PC-3 (cell line): Measurements from ENCODE around the gene ACTL8. TPM values are rescaled to one million over a fixed set of nuclear protein-coding genes. Genes with fewer than 3 reads are reported as not detected.
A peak's percentile ranks its signal among the peaks of the same experiment; 100 is the strongest.

Source experiments
- ATAC-seq: fragments of 200-7000 bp; cut with Tn5 transposase; 2 replicates; pipeline ENCODE4 v1.9.1; 2020; ENCODE audit warnings: mild to moderate bottlenecking, moderate library complexity
- BruUV-seq: library from RNA; stranded (reverse); fragments of 400-500 nt; replicated peaks from 2 replicates; lab custom pipeline; 2021; lab: Mats Ljungman, UMichigan
- CTCF ChIA-PET: fragments of 300-600 bp; sonication (Branson Sonifier 250); formaldehyde crosslinking; loops from one replicate; lab custom pipeline; 2022; ENCODE audit warnings: antibody characterized with exemption; lab: Charles Lee
- POLR2A ChIA-PET: fragments of 300-600 bp; sonication (Branson Sonifier 250); formaldehyde crosslinking; loops from one replicate; lab custom pipeline; 2022; ENCODE audit warnings: antibody characterized with exemption; ENCODE audit not compliant: unreplicated experiment; lab: Charles Lee
- DNase-seq: peaks from one replicate; pipeline ENCODE4 v3.0.0-alpha.2; 2015
- H2AFZ ChIP-seq: fragments of 300-600 bp; sonication (generic); 2 replicates; pipeline ENCODE4 v1.6.0; 2016; ENCODE audit warnings: antibody characterized with exemption, low read length
- H3F3A ChIP-seq: fragments of 300-600 bp; sonication (generic); one replicate; pipeline ENCODE4 v1.6.0; 2017; ENCODE audit warnings: antibody characterized with exemption, low read length, control low read depth, mild to moderate bottlenecking; ENCODE audit not compliant: unreplicated experiment
- H3K27ac ChIP-seq: fragments of 300-600 bp; sonication (generic); 2 replicates; pipeline ENCODE4 v1.5.1; 2016; ENCODE audit warnings: mild to moderate bottlenecking, low read length
- H3K27me3 ChIP-seq: fragments of 300-600 bp; sonication (generic); 2 replicates; pipeline ENCODE4 v1.6.1; 2016; ENCODE audit warnings: low read length, mixed read lengths
- H3K36me3 ChIP-seq: fragments of 300-600 bp; sonication (generic); 2 replicates; pipeline ENCODE4 v1.6.1; 2016; ENCODE audit warnings: low read depth, mixed run types, low read length, mixed read lengths
- H3K4me1 ChIP-seq: fragments of 300-600 bp; sonication (generic); 2 replicates; pipeline ENCODE4 v1.5.1; 2016; ENCODE audit warnings: low read length; ENCODE audit not compliant: insufficient read depth
- H3K4me2 ChIP-seq: fragments of 300-600 bp; sonication (generic); 2 replicates; pipeline ENCODE4 v1.6.0; 2016; ENCODE audit warnings: low read length
- H3K4me3 ChIP-seq: fragments of 300-600 bp; sonication (generic); 2 replicates; pipeline ENCODE4 v1.5.1; 2016; ENCODE audit warnings: mild to moderate bottlenecking, low read length, mixed read lengths
- H3K79me2 ChIP-seq: fragments of 300-600 bp; sonication (generic); 2 replicates; pipeline ENCODE4 v1.6.1; 2017; ENCODE audit warnings: low read length, mixed read lengths
- H3K9ac ChIP-seq: fragments of 300-600 bp; sonication (generic); 2 replicates; pipeline ENCODE4 v1.6.0; 2016; ENCODE audit warnings: mild to moderate bottlenecking, low read length
- H3K9me2 ChIP-seq: fragments of 300-600 bp; sonication (generic); replicated peaks from 2 replicates; pipeline ENCODE4 v1.6.1; 2016; ENCODE audit warnings: mixed run types, low read length, mixed read lengths
- H3K9me3 ChIP-seq: fragments of 300-600 bp; sonication (generic); 2 replicates; pipeline ENCODE4 v1.6.1; 2016; ENCODE audit warnings: low read length, mixed read lengths
- H4K20me1 ChIP-seq: fragments of 300-600 bp; sonication (generic); 2 replicates; pipeline ENCODE4 v1.6.1; 2016; ENCODE audit warnings: low read length, mixed read lengths
- CTCF ChIP-seq: fragments of 300-600 bp; sonication (generic); conservative IDR thresholded peaks from 2 replicates; pipeline ENCODE4 v1.5.1; 2017; ENCODE audit warnings: antibody characterized with exemption, low read depth, mild to moderate bottlenecking, low read length
- EZH2 ChIP-seq: fragments of 300-600 bp; sonication (generic); IDR thresholded peaks from one replicate; pipeline ENCODE4 v1.6.1; 2017; ENCODE audit warnings: antibody characterized with exemption, mild to moderate bottlenecking, low read length; ENCODE audit not compliant: unreplicated experiment
- EZH2phosphoT487 ChIP-seq: fragments of 300-600 bp; sonication (generic); IDR thresholded peaks from 2 replicates; pipeline ENCODE4 v1.6.1; 2018; ENCODE audit warnings: mild to moderate bottlenecking, antibody characterized with exemption, low read length, borderline replicate concordance
- intact Hi-C: fragments of 100-400 bp; cut with micrococcal nuclease; formaldehyde crosslinking; loops from 2 replicates; pipeline ENCODE4 v1.9.0; 2023
- total RNA-seq: library from RNA; depleted of rRNA; stranded (reverse); fragments of >200 nt; gene quantifications from 2 replicates; pipeline ENCODE4 v1.2.3, GENCODE V29; 2014

ACTL8 gene
- total RNA-seq, 1 experiment from 2014 or later, result not detected

- CTCF ChIA-PET, result no interaction called here
- Histone ChIP-seq H3K27ac (no peak overlapping the region), H2AFZ (no peak overlapping the region), H3K4me2 (0 out of 2 replicates have a peak overlapping the region, but pooled peaks have one; percentile 29), H3K9ac (no peak overlapping the region), H3K4me1 (peaks cover 33% of the 10 kb centered on the region), H3K9me2 (no peaks in the 10 kb centered on the region), H3K4me3 (no peak overlapping the region), H3K36me3 (no peaks in the 10 kb centered on the region), H3K79me2 (no peaks in the 10 kb centered on the region), H4K20me1 (no peaks in the 10 kb centered on the region), H3K27me3 (no peaks in the 10 kb centered on the region), H3K9me3 (no peaks in the 10 kb centered on the region), H3F3A (no peaks in the 10 kb centered on the region)
- BruUV-seq, result no TSS peak
- TF ChIP-seq EZH2phosphoT487 (no peak), EZH2 (no peak), CTCF (no peak)
- ATAC-seq (no peak), DNase-seq (peak; percentile 34)
- POLR2A ChIA-PET, result no interaction called here
- intact Hi-C loops, result no loop called here
These were observed 118.0 kb downstream of the ACTL8 start for GRCh38 chr1:17873007-17873675.

GRCh38 chr1:17874231-17874630, 119.1 kb downstream of the ACTL8 start:
- TF ChIP-seq CTCF, result no peak
- TF ChIP-seq EZH2phosphoT487, result no peak
- TF ChIP-seq EZH2, result no peak
- H3K36me3 ChIP-seq, result no peaks in the 10 kb centered on the region
- ATAC-seq (peak; percentile 81), DNase-seq (peak; percentile 91)
- H3K4me1 ChIP-seq, result peaks cover 33% of the 10 kb centered on the region
- BruUV-seq, result no TSS peak
- H3K9me3 ChIP-seq, result no peaks in the 10 kb centered on the region
- peak overlapping the region; percentile 29; the same call in 1 of the 2 replicates for H3K4me2 ChIP-seq
- no peak overlapping the region for H2AFZ ChIP-seq
- intact Hi-C loops, result no loop called here
- ChIA-PET POLR2A (interaction anchor here (0.6 kb wide), 1 partner anchor 24 kb away, joined by 3 read pairs; no protein-coding TSS in a partner anchor), CTCF (no interaction called here)
- H3K27me3 ChIP-seq, result no peaks in the 10 kb centered on the region
- H3F3A ChIP-seq, result no peaks in the 10 kb centered on the region
- H3K27ac ChIP-seq, result no peak overlapping the region
- H3K4me3 ChIP-seq, result no peak overlapping the region
- H4K20me1 ChIP-seq, result no peaks in the 10 kb centered on the region
- H3K9me2 ChIP-seq, result no peaks in the 10 kb centered on the region
- H3K79me2 ChIP-seq, result no peaks in the 10 kb centered on the region
- no peak overlapping the region for H3K9ac ChIP-seq

DNA sequence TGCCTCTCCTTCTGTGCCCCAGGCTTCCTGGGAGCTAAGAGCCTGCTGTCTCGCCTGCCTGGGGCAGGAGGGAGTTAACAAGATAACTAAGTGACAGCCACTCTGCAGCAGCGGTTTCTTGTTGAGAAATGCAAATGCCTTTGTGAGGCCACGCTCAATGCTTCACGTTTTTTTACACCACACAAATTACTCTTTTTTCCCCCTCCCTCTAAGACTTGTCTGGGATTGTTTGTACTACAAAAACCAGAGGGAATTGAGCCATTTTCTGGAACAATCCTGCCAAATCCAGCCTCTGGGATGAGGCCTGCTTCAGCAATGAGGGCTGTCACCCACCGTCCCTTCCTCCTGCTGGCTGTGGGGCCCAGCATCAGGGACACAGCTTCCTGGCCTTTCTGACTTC, 119.6 kb downstream of the ACTL8 start:
- no peaks in the 10 kb centered on the region for H3K27me3 ChIP-seq
- 0 out of 2 replicates have a peak overlapping the region, but pooled peaks have one; percentile 16 for H3K27ac ChIP-seq
- peaks cover 33% of the 10 kb centered on the region for H3K4me1 ChIP-seq
- no peak for TF ChIP-seq CTCF
- no peak for TF ChIP-seq EZH2
- no peak for TF ChIP-seq EZH2phosphoT487
- ChIA-PET CTCF (no interaction called here), POLR2A (interaction anchor here (0.6 kb wide), 1 partner anchor 24 kb away, joined by 3 read pairs; no protein-coding TSS in a partner anchor)
- H3K4me2 ChIP-seq, result peak overlapping the region; percentile 29; the same call in 1 of the 2 replicates
- H3K9me2 ChIP-seq, result no peaks in the 10 kb centered on the region
- no peak overlapping the region for H3K9ac ChIP-seq
- H3K36me3 ChIP-seq, result no peaks in the 10 kb centered on the region
- H3F3A ChIP-seq, result no peaks in the 10 kb centered on the region
- no peak overlapping the region for H3K4me3 ChIP-seq
- no peak overlapping the region for H2AFZ ChIP-seq
- no peaks in the 10 kb centered on the region for H4K20me1 ChIP-seq
- no peaks in the 10 kb centered on the region for H3K9me3 ChIP-seq
- intact Hi-C loops, result no loop called here
- H3K79me2 ChIP-seq, result no peaks in the 10 kb centered on the region
- no TSS peak for BruUV-seq
- no peak for ATAC-seq
- DNase-seq, result peak; percentile 7
